Ovary (tissue), 9 donors: ENCODE data around the gene ETAA1. TPM values are rescaled to one million over a fixed set of nuclear protein-coding genes. Genes with fewer than 3 reads are reported as not detected.

Source experiments
- DNase-seq, 5 donors: peaks; one replicate each; pipeline ENCODE4 v3.0.0-alpha.2; 2019 to 2020
- H3K27ac ChIP-seq, 2 donors: fragments of 200-600 bp; one replicate each; pipeline versions ENCODE4 v1.5.1 to v1.8.0; 2019 to 2022
- H3K27me3 ChIP-seq: fragments of 200-600 bp; one replicate; pipeline ENCODE4 v1.8.0; 2022
- H3K36me3 ChIP-seq: fragments of 200-600 bp; sonication (generic); one replicate; pipeline ENCODE4 v1.5.1; 2019
- H3K4me1 ChIP-seq: one replicate; pipeline ENCODE4 v1.8.1; 2013; ENCODE audit warnings: mild to moderate bottlenecking, moderate library complexity; ENCODE audit not compliant: insufficient read depth
- H3K4me3 ChIP-seq: fragments of 200-600 bp; sonication (generic); one replicate; pipeline ENCODE4 v1.5.1; 2017
- H3K9me3 ChIP-seq, 2 donors: fragments of 200-600 bp in 1 of 2; sonication (generic) in 1 of 2; one replicate each; pipeline versions ENCODE4 v1.5.1 to v1.8.1; 2013 to 2019; ENCODE audit warnings: mild to moderate bottlenecking in 1 of 2, moderate library complexity in 1 of 2
- EP300 ChIP-seq: sonication (generic); formaldehyde crosslinking; IDR thresholded peaks from one replicate; pipeline ENCODE4 v1.6.1; 2017; ENCODE audit warnings: antibody characterized with exemption
- POLR2A ChIP-seq: fragments of 450-650 bp; IDR thresholded peaks from one replicate; pipeline ENCODE4 v1.6.1; 2017; ENCODE audit warnings: antibody characterized with exemption, mild to moderate bottlenecking, moderate library complexity
- WGBS, 3 donors: extraction: QIAGEN DNeasy Blood & Tissue Kit in 1 of 3; methylation state at CpG; one replicate each; pipeline versions ENCODE4 v1.1.5 to v1.1.7; 2013 to 2017; 5-methylcytosine and 5-hydroxymethylcytosine counted together
- intact Hi-C, 4 donors: fragments of 100-400 bp; cut with DNase I; formaldehyde crosslinking; loops; one replicate each; pipeline versions ENCODE4 v1.11.0 to v1.15.1; 2022 to 2023
- polyA plus RNA-seq, 2 donors: library from polyadenylated mRNA; stranded (reverse); fragments of 200-250 nt in 1 of 2; fragments of 350-450 nt in 1 of 2; fragmentation: Illumina TruSeq in 1 of 2; extraction: RNeasy Lipid Tissue Mini Kit (QIAGEN cat#74804) in 1 of 2; gene quantifications; one replicate each; pipeline ENCODE4 v1.2.3, GENCODE V29; 2013 to 2014
- total RNA-seq, 7 donors: library from RNA; depleted of rRNA in 2 of 7; stranded (reverse); fragments of >200 nt in 2 of 7; fragmentation: NEBNext Ultra II Directional in 3 of 7; extraction: Animal tissue kit (Norgen Biotek cat#: 25700) in 3 of 7; gene quantifications; one replicate each; pipeline versions ENCODE4 v1.1.0 to v1.2.4, GENCODE V29; 2016 to 2023
- TF ChIP-seq, protein P1 (sequence below), 3 donors: fragments of 450-650 bp in 2 of 3; fragments of 200-600 bp in 1 of 3; IDR thresholded peaks; one replicate each; pipeline versions ENCODE4 v1.5.1 to v1.8.0; 2016 to 2022; ENCODE audit warnings: antibody characterized with exemption in 3 of 3, mild to moderate bottlenecking in 1 of 3
- donor health status: DM: no; HTN: no; CAD: no; lungs with moderate emphysema.
- donor health status: DM: no; HTN: no; CAD: no.
- donor health status: Bipolar disorder and iron deficiency.
- donor health status: DM: yes; HTN: yes; CAD: no.
- donor health status: DM: no; HTN: no; CAD: no.
- donor health status: DM: yes; HTN: yes; CAD: no.

The ETAA1 gene
- total and polyA plus RNA-seq, 9 donors, result 8.8 to 22.7 (median 12.8) TPM

GRCh38 chr2:67446491-67446911, 49.4 kb downstream of the ETAA1 start:
- H3K4me1 ChIP-seq, result no peaks in the 10 kb centered on the region
- DNase-seq, result no peak
- no peak for TF ChIP-seq POLR2A
- TF ChIP-seq, protein P1, sequence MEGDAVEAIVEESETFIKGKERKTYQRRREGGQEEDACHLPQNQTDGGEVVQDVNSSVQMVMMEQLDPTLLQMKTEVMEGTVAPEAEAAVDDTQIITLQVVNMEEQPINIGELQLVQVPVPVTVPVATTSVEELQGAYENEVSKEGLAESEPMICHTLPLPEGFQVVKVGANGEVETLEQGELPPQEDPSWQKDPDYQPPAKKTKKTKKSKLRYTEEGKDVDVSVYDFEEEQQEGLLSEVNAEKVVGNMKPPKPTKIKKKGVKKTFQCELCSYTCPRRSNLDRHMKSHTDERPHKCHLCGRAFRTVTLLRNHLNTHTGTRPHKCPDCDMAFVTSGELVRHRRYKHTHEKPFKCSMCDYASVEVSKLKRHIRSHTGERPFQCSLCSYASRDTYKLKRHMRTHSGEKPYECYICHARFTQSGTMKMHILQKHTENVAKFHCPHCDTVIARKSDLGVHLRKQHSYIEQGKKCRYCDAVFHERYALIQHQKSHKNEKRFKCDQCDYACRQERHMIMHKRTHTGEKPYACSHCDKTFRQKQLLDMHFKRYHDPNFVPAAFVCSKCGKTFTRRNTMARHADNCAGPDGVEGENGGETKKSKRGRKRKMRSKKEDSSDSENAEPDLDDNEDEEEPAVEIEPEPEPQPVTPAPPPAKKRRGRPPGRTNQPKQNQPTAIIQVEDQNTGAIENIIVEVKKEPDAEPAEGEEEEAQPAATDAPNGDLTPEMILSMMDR (IDR thresholded peaks at IDR 0.05), result no peak
- no peak for TF ChIP-seq EP300
- intact Hi-C loops, result no loop called here
- no peaks in the 10 kb centered on the region for H3K36me3 ChIP-seq
- H3K9me3 ChIP-seq, result no peaks in the 10 kb centered on the region
- H3K27ac ChIP-seq, result no peak overlapping the region
- 73 to 80% (median 79%) methylated on average over 2 of the region's 2 CpGs for WGBS, 3 donors
- no peak overlapping the region for H3K4me3 ChIP-seq
- no peaks in the 10 kb centered on the region for H3K27me3 ChIP-seq

GRCh38 chr2:67448648-67449047, 51.5 kb downstream of the ETAA1 start:
- H3K27ac ChIP-seq, result no peak overlapping the region
- H3K36me3 ChIP-seq, result no peaks in the 10 kb centered on the region
- TF ChIP-seq, protein P1 (IDR thresholded peaks at IDR 0.05), result no peak
- TF ChIP-seq POLR2A (no peak), EP300 (no peak)
- H3K4me3 ChIP-seq, result no peak overlapping the region
- H3K4me1 ChIP-seq, result no peaks in the 10 kb centered on the region
- no peak for DNase-seq
- intact Hi-C loops, result no loop called here
- 91 to 100% (median 95%) methylated on average over 1 of the region's 1 CpG for WGBS, 3 donors
- no peaks in the 10 kb centered on the region for H3K9me3 ChIP-seq
- no peaks in the 10 kb centered on the region for H3K27me3 ChIP-seq

DNA sequence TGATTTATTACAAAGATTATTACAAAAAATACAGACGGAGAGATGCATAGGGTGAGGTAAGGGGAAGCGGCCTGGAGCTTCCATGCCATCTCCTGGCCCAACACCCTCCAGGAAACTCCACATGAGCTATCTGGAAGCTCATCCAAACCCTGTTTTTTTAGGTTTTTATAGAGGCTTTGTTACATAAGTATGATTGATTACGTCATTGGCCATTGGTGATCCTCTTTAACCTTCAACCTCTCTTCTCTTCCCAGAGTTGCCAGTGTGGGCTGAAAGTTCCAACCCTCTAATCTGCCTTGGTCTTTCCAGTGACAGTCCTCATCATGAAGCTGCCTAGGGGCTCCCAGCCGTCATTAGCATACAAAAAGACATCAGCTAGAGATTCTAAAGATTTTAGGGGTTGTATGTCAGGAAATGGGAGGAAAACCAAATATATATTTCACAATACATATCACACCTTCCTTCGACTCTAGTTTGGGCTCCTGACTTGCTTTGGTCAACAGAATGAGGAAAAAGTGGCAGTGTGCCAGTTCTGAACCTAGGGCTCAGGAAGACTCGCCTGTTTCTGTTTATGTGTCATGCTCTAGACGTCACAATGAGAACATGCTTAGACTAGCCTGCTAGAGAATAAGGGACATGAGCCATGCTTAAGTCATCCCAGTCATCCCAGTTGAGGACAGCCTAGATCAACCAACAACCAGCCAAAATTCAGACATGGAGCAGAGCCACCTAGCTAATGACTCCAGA, 54.1 kb downstream of the ETAA1 start:
- Histone ChIP-seq H3K4me3 (no peak overlapping the region), H3K27me3 (no peaks in the 10 kb centered on the region), H3K4me1 (no peaks in the 10 kb centered on the region), H3K9me3 (no peaks in the 10 kb centered on the region), H3K36me3 (no peaks in the 10 kb centered on the region), H3K27ac (no peak overlapping the region)
- WGBS, 3 donors, result 74 to 81% (median 80%) methylated on average over 7 of the region's 7 CpGs
- no peak for DNase-seq
- TF ChIP-seq EP300, result no peak
- TF ChIP-seq, protein P1 (IDR thresholded peaks at IDR 0.05), result no peak
- TF ChIP-seq POLR2A, result no peak
- intact Hi-C loops, result no loop called here

GRCh38 chr2:67453310-67453709, 56.2 kb downstream of the ETAA1 start:
- H3K9me3 ChIP-seq, result no peaks in the 10 kb centered on the region
- no peak for DNase-seq
- H3K4me3 ChIP-seq, result no peak overlapping the region
- no peaks in the 10 kb centered on the region for H3K4me1 ChIP-seq
- no peaks in the 10 kb centered on the region for H3K36me3 ChIP-seq
- intact Hi-C loops, result no loop called here
- no peaks in the 10 kb centered on the region for H3K27me3 ChIP-seq
- TF ChIP-seq POLR2A (no peak), EP300 (no peak)
- TF ChIP-seq, protein P1 (IDR thresholded peaks at IDR 0.05), result no peak
- no peak overlapping the region for H3K27ac ChIP-seq
- 78 to 87% (median 86%) methylated on average over 1 of the region's 1 CpG for WGBS, 3 donors
